K562 (cell line): ENCODE results near the gene NUCB2. TPM values are rescaled to one million over a fixed set of nuclear protein-coding genes. Genes with fewer than 3 reads are reported as not detected.

Source experiments
- ATF7 ChIP-seq: fragments of 450-650 bp; IDR thresholded peaks from 2 replicates; pipeline ENCODE4 v1.7.1; 2014; ENCODE audit warnings: mild to moderate bottlenecking, moderate library complexity
- BDP1 ChIP-seq: IDR thresholded peaks from 3 replicates; pipeline ENCODE4 v1.6.1; 2011; ENCODE audit not compliant: insufficient read length, insufficient read depth
- CHD1 ChIP-seq: fragments of 200-600 bp; sonication (generic); IDR thresholded peaks from one replicate; pipeline ENCODE4 v1.6.1; 2012; ENCODE audit warnings: mild to moderate bottlenecking, moderate library complexity, low read length, inconsistent platforms
- ELF2 ChIP-seq: fragments of 250-450 bp; sonication (Bioruptor Pico); IDR thresholded peaks from 2 replicates; pipeline ENCODE4 v1.5.0; 2021; ENCODE audit warnings: mild to moderate bottlenecking
- FOXJ2 ChIP-seq: fragments of 200-800 bp; sonication (Bioruptor generic); IDR thresholded peaks from 2 replicates; pipeline ENCODE4 v1.6.1; 2016; ENCODE audit warnings: missing genetic modification characterization, missing compliant biosample characterization
- IRF2 ChIP-seq: sonication (generic); formaldehyde crosslinking; IDR thresholded peaks from 2 replicates; pipeline ENCODE4 v1.8.1; 2022; ENCODE audit warnings: mild to moderate bottlenecking, missing genetic modification reagents
- IRF9 ChIP-seq: fragments of 450-650 bp; IDR thresholded peaks from 2 replicates; pipeline ENCODE4 v1.6.1; 2016; ENCODE audit warnings: missing biosample characterization, missing genetic modification characterization
- POLR2G ChIP-seq: fragments of 200-400 bp; formaldehyde crosslinking; IDR thresholded peaks from 2 replicates; pipeline ENCODE4 v1.6.1; 2017; ENCODE audit warnings: low read depth, mild to moderate bottlenecking, antibody characterized with exemption, low read length, moderate library complexity
- TFE3 ChIP-seq: fragments of 450-650 bp; formaldehyde crosslinking; IDR thresholded peaks from 2 replicates; pipeline ENCODE4 v1.4.0; 2020; ENCODE audit warnings: mild to moderate bottlenecking, mixed read lengths
- ZNF143 ChIP-seq: sonication (generic); formaldehyde crosslinking; IDR thresholded peaks from 2 replicates; pipeline ENCODE4 v1.9.0; 2022; ENCODE audit warnings: mild to moderate bottlenecking, missing genetic modification reagents
- ZNF766 ChIP-seq: fragments of 200-800 bp; sonication (Bioruptor generic); conservative IDR thresholded peaks from 2 replicates; pipeline ENCODE4 v1.6.1; 2016; ENCODE audit warnings: missing genetic modification characterization, missing compliant biosample characterization
- polyA plus RNA-seq, 8 experiments: library from polyadenylated mRNA; depleted of rRNA in 4 of 8; stranded (reverse) in 5 of 8; unstranded in 3 of 8; fragments of >200 nt; fragmentation: Nextera tagmentation in 2 of 8; fragmentation: Illumina TruSeq in 1 of 8; extraction: Ambion mirVana in 2 of 8; extraction: Trizol in 1 of 8; gene quantifications; 2 replicates each; pipeline versions ENCODE4 v1.2.1 to v1.2.3, GENCODE V29; 2011 to 2014; ENCODE audit warnings: inconsistent platforms in 1 of 8, missing spikeins in 1 of 8
- total RNA-seq, 7 experiments: library from RNA; depleted of rRNA in 6 of 7; stranded (reverse); fragments of >200 nt in 6 of 7; fragmentation: Illumina TruSeq in 2 of 7; extraction: Trizol in 2 of 7; gene quantifications; 2 replicates each; pipeline versions ENCODE4 v1.2.1 to v1.2.3, GENCODE V29; 2011 to 2021; ENCODE audit warnings: low replicate concordance in 1 of 7
- TF ChIP-seq, protein P1 (sequence below): sonication (generic); formaldehyde crosslinking; IDR thresholded peaks from 2 replicates; pipeline ENCODE4 v1.8.1; 2023; ENCODE audit warnings: mild to moderate bottlenecking, missing genetic modification reagents
- TF ChIP-seq, protein P2 (sequence below): fragments of 450-650 bp; IDR thresholded peaks from 2 replicates; pipeline ENCODE4 v1.6.1; 2016; ENCODE audit warnings: mild to moderate bottlenecking, moderate library complexity

Gene NUCB2
- total and polyA plus RNA-seq, 9 of the 15 experiments (the other 6 are each of a cell fraction or from before 2014, with no cell fraction given): 54.0 to 108 (median 84.6) TPM

GRCh38 chr11:17280494-17281127 is 4.1 kb downstream of the NUCB2 start (continued):
- TF ChIP-seq TFE3 (CRISPR knock-in tag) (no peak), ATF7 (peak; percentile 63; the same call in 1 of the 2 replicates), ZNF143 (CRISPR knock-in tag) (no peak), ZNF766 (CRISPR knock-in tag) (0 out of 2 replicates have a peak, but pooled peaks have one; percentile 65), BDP1 (no peak), FOXJ2 (tag) (no peak), CHD1 (no peak), ELF2 (CRISPR knock-in tag) (peak; percentile 13; the same call in 1 of the 2 replicates), IRF9 (0 out of 2 replicates have a peak, but pooled peaks have one; percentile 35), POLR2G (no peak), IRF2 (CRISPR knock-in tag) (no peak)
- TF ChIP-seq, protein P1, sequence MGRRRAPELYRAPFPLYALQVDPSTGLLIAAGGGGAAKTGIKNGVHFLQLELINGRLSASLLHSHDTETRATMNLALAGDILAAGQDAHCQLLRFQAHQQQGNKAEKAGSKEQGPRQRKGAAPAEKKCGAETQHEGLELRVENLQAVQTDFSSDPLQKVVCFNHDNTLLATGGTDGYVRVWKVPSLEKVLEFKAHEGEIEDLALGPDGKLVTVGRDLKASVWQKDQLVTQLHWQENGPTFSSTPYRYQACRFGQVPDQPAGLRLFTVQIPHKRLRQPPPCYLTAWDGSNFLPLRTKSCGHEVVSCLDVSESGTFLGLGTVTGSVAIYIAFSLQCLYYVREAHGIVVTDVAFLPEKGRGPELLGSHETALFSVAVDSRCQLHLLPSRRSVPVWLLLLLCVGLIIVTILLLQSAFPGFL (CRISPR knock-in tag): no peak
- TF ChIP-seq, protein P2, sequence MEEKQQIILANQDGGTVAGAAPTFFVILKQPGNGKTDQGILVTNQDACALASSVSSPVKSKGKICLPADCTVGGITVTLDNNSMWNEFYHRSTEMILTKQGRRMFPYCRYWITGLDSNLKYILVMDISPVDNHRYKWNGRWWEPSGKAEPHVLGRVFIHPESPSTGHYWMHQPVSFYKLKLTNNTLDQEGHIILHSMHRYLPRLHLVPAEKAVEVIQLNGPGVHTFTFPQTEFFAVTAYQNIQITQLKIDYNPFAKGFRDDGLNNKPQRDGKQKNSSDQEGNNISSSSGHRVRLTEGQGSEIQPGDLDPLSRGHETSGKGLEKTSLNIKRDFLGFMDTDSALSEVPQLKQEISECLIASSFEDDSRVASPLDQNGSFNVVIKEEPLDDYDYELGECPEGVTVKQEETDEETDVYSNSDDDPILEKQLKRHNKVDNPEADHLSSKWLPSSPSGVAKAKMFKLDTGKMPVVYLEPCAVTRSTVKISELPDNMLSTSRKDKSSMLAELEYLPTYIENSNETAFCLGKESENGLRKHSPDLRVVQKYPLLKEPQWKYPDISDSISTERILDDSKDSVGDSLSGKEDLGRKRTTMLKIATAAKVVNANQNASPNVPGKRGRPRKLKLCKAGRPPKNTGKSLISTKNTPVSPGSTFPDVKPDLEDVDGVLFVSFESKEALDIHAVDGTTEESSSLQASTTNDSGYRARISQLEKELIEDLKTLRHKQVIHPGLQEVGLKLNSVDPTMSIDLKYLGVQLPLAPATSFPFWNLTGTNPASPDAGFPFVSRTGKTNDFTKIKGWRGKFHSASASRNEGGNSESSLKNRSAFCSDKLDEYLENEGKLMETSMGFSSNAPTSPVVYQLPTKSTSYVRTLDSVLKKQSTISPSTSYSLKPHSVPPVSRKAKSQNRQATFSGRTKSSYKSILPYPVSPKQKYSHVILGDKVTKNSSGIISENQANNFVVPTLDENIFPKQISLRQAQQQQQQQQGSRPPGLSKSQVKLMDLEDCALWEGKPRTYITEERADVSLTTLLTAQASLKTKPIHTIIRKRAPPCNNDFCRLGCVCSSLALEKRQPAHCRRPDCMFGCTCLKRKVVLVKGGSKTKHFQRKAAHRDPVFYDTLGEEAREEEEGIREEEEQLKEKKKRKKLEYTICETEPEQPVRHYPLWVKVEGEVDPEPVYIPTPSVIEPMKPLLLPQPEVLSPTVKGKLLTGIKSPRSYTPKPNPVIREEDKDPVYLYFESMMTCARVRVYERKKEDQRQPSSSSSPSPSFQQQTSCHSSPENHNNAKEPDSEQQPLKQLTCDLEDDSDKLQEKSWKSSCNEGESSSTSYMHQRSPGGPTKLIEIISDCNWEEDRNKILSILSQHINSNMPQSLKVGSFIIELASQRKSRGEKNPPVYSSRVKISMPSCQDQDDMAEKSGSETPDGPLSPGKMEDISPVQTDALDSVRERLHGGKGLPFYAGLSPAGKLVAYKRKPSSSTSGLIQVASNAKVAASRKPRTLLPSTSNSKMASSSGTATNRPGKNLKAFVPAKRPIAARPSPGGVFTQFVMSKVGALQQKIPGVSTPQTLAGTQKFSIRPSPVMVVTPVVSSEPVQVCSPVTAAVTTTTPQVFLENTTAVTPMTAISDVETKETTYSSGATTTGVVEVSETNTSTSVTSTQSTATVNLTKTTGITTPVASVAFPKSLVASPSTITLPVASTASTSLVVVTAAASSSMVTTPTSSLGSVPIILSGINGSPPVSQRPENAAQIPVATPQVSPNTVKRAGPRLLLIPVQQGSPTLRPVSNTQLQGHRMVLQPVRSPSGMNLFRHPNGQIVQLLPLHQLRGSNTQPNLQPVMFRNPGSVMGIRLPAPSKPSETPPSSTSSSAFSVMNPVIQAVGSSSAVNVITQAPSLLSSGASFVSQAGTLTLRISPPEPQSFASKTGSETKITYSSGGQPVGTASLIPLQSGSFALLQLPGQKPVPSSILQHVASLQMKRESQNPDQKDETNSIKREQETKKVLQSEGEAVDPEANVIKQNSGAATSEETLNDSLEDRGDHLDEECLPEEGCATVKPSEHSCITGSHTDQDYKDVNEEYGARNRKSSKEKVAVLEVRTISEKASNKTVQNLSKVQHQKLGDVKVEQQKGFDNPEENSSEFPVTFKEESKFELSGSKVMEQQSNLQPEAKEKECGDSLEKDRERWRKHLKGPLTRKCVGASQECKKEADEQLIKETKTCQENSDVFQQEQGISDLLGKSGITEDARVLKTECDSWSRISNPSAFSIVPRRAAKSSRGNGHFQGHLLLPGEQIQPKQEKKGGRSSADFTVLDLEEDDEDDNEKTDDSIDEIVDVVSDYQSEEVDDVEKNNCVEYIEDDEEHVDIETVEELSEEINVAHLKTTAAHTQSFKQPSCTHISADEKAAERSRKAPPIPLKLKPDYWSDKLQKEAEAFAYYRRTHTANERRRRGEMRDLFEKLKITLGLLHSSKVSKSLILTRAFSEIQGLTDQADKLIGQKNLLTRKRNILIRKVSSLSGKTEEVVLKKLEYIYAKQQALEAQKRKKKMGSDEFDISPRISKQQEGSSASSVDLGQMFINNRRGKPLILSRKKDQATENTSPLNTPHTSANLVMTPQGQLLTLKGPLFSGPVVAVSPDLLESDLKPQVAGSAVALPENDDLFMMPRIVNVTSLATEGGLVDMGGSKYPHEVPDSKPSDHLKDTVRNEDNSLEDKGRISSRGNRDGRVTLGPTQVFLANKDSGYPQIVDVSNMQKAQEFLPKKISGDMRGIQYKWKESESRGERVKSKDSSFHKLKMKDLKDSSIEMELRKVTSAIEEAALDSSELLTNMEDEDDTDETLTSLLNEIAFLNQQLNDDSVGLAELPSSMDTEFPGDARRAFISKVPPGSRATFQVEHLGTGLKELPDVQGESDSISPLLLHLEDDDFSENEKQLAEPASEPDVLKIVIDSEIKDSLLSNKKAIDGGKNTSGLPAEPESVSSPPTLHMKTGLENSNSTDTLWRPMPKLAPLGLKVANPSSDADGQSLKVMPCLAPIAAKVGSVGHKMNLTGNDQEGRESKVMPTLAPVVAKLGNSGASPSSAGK: no peak
